ENCODE data around the gene SIPA1L2. TPM values are rescaled to one million over a fixed set of nuclear protein-coding genes. Genes with fewer than 3 reads are reported as not detected.

Gene SIPA1L2
- total RNA-seq, 1 donor from 2014 or later: 8.0 TPM

DNA sequence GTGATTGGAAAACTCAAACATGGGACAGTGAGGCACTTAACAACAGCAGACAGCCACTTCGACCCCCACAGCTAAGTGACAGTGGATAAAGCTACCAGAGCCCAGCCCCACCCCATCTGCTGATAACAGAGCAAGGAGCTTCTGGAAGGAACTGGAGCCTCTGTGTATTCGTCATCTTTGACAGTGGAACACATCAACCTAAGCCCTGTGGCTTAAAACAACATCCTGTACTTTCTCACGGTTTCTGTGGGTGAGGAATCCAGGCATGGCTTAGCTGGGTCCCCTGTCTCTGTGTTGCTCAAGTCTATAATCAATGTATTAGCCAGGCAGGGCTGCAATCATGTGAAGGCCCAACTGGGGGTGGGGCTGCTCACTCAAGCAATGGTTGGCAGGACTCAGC is 18.4 kb upstream of the SIPA1L2 start:
- TF ChIP-seq, protein P1, sequence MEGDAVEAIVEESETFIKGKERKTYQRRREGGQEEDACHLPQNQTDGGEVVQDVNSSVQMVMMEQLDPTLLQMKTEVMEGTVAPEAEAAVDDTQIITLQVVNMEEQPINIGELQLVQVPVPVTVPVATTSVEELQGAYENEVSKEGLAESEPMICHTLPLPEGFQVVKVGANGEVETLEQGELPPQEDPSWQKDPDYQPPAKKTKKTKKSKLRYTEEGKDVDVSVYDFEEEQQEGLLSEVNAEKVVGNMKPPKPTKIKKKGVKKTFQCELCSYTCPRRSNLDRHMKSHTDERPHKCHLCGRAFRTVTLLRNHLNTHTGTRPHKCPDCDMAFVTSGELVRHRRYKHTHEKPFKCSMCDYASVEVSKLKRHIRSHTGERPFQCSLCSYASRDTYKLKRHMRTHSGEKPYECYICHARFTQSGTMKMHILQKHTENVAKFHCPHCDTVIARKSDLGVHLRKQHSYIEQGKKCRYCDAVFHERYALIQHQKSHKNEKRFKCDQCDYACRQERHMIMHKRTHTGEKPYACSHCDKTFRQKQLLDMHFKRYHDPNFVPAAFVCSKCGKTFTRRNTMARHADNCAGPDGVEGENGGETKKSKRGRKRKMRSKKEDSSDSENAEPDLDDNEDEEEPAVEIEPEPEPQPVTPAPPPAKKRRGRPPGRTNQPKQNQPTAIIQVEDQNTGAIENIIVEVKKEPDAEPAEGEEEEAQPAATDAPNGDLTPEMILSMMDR (conservative IDR thresholded peaks at IDR 0.05; ENCODE audit: low read depth, low read length): no peak
- H3K4me3 ChIP-seq (ENCODE audit: low read depth, low read length): no peak overlapping the region
- DNase-seq (ENCODE audit: low read depth): no peak

DNA sequence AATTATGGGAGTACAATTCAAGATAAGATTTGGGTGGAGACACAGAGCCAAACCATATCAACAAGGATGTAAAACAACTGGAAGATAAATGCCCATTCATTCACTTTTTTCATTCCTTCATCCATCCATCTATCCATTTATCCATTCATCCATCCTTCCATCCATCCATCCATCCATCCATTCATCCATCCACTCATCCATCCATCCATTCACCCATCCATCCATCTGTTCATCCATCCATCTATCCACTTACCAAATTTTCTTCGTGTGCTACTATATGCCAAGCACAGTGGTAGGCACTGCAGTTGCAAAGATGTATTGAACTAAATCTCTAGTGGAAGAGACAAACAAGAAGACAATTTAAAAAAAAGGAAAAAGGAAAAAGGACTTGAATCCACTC is 14.3 kb upstream of the SIPA1L2 start:
- no peak for DNase-seq (ENCODE audit: low read depth)

DNA sequence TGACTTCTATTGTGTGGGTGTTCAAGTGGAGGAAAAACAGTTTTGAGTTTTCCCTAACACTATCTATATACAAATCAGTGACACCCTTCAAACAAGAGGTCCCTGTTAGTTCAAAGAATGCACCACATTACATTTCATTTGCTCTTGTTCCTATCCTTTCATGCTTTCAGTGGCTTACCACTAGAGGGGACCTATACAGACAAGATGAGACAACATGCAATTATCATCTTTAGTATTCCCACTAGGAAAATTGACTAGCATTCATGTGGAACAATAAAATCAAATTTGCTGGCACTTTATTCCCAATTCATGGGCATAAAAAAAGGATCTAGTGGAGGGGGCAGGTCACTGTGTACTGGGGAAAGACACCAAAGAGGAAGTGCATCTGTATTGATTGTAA is 13.3 kb upstream of the SIPA1L2 start:
- TF ChIP-seq, protein P1 (conservative IDR thresholded peaks at IDR 0.05; ENCODE audit: low read depth, low read length): peak; percentile 30
- DNase-seq (ENCODE audit: low read depth): no peak
- H3K4me3 ChIP-seq (ENCODE audit: low read depth, low read length): no peak overlapping the region

More for the DNA sequence above, 14.3 kb upstream of the SIPA1L2 start:
- no peak overlapping the region for H3K4me3 ChIP-seq (ENCODE audit: low read depth, low read length)
- TF ChIP-seq, protein P1 (conservative IDR thresholded peaks at IDR 0.05; ENCODE audit: low read depth, low read length): no peak

DNA sequence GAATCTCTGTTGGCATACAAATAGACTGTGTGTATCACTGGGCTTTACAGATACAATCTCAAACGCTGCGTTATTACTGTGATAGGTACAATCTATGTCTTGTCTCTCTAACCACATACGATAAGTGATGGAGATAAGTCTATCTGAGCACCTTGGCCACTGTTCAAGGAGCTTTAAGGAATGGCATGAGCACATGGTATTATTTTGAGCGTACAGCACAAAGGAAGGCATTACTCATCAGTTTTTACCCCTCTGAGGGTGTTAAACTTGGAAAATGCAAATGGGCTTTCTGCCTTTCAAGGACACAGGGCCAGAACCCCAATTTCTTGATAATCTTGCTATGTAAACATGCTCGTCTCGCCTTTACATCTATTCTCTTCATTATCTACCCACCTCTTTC is 11.6 kb upstream of the SIPA1L2 start:
- TF ChIP-seq, protein P1 (conservative IDR thresholded peaks at IDR 0.05; ENCODE audit: low read depth, low read length): no peak
- DNase-seq (ENCODE audit: low read depth): no peak
- no peak overlapping the region for H3K4me3 ChIP-seq (ENCODE audit: low read depth, low read length)

DNA sequence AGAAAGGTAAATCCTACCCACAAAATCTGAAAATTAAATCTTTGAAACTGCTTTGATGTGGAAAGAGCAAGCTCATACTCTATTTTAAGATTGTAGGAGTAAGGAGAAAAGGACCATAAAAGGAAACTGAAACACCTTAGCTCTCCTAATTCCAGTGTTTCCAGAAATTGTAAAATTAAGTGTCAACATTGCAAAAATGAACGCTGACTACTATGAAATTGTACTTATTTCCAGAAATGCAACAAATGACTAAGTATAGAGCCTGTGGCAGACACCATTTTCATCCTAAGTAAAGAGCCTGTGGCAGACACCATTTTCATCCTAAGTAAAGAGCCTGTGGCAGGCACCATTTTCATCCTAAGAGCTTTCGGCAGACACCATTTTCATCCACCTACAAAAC is 6.9 kb upstream of the SIPA1L2 start:
- no peak overlapping the region for H3K4me3 ChIP-seq (ENCODE audit: low read depth, low read length)
- TF ChIP-seq, protein P1 (conservative IDR thresholded peaks at IDR 0.05; ENCODE audit: low read depth, low read length): no peak
- DNase-seq (ENCODE audit: low read depth): no peak

DNA sequence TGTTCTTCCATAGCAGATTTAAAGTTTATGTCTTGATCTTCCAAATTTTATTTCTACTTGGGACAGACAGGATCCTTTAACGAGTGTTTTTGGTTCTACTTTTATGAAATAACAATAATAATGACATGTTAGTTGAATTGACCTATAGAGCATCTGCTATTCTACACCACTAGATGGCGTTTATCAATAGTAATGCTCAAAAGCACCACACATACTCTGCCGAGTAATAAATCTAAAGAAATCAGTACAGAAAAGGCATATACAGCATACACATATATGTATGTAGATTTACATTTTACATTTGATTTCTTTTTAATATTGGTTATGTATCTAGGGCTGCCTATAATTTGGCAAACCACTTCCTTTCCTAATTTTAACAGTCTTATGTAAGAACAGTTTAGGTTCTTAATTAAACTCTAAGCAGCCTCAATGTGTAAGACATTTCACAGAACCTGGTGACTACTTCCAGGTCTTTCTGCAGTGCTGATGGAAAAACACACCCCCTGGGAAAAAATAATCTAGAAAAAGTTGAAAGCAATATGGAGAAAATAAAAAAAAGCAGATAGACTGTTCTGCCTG is 5.9 kb upstream of the SIPA1L2 start:
- H3K4me3 ChIP-seq (ENCODE audit: low read depth, low read length): no peak overlapping the region
- TF ChIP-seq, protein P1 (conservative IDR thresholded peaks at IDR 0.05; ENCODE audit: low read depth, low read length): peak; percentile 69
- no peak for DNase-seq (ENCODE audit: low read depth)

DNA sequence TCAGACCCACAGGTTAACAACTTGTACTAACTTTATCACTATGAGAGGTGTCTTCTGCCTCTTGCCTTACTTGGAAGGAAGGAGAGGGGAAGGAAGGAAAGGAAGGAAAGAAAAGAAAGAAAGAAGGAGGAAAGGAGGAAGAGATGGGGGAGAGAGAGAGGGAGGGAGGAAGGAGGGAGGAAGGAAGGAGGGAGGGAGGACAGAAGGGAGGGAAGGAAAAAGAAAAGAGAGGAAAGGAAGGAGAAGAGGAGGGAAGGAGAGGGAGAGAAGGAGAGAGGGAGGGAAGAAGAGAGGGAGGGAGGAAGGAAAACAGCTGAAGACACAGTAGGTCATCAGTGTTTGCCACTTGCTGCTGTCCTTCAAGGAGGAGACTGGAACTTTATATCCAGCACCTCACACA is 5.3 kb upstream of the SIPA1L2 start:
- TF ChIP-seq, protein P1 (conservative IDR thresholded peaks at IDR 0.05; ENCODE audit: low read depth, low read length): no peak
- no peak for DNase-seq (ENCODE audit: low read depth)
- H3K4me3 ChIP-seq (ENCODE audit: low read depth, low read length): no peak overlapping the region

All from epithelial cell of proximal tubule (primary cell).